GM21367 (cell line): ENCODE data around the gene KLK10.
"Not testable (repeated sequence)": the region's sequence is repeated elsewhere in the genome, so short reads cannot be mapped to it uniquely, and the experiment has no call there.

Experiments used
- ATAC-seq: cut with Tn5 transposase; IDR thresholded peaks from one replicate; pipeline ENCODE4 v1.9.1; 2021; ENCODE audit not compliant: unreplicated experiment

Gene KLK10

DNA sequence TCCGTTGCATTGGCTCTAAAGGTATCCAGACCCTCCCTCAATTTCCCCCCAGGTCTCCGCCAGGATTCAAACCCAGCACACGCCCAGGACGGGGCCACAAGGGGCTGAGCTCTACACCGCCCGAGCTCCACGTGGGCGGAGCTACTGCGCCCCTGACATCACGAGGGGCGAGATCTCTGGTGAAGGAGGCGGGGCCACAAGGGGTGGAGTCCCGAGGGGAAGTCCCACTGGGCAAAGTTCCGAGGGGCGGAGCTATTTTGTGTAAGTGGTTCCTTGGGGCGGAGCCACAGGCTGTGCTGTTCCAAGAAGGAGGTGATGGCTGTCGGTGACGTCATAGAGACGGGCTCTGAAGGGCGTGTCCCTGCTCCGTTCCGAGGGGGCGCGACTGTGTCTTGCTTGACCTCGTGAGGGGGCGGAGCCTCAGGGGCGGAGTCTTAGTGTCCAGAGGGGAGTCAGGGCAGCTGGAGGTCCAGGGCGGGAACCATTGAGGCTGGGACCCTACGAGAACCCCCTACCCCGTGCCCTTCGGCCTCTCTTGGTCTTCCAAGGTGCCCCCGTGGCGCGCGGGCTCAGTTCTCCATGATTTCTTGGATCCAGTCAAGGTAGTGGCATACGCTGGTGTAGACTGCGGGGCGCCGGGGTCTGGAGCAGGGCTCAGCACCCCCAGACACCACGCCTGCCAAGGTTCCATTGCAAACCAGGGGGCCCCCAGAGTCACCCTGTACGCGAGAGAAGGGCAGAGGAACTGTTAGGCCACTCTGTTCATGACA, 16.8 kb downstream of the KLK10 start:
- no peak for ATAC-seq

DNA sequence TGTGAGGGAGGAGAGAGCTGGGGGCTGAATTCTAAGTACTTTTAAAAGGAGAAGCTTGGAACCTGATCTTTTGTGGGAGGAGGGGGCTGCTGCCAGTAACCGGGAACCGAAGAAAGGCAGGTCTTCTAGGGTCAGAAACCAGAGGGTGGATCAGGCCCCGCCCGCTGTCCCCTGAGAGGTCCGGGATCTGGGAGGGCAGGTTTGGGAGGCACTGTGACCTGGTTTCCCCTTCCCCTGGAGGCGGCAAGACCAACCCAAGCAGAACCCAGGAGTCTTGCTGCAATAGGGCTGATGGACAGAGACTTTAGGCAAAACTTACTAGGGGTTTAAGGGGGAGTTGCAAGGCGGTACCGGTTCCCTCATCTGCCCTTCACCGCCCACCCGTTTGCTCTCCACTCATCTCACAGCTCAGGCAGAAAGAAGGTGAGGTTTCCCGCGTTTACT, 17.4 kb downstream of the KLK10 start:
- ATAC-seq = no peak

- ATAC-seq = no peak
Measured at GRCh38 chr19:51001515-51001914, 18.0 kb downstream of the KLK10 start, which contains the start of gene KLK8. TSS of gene KLK8 (minus strand) at chr19:51001604. CDS start at chr19:51001167, 437 bp downstream.

- ATAC-seq = no peak
Measured at GRCh38 chr19:51000981-51001380, 18.5 kb downstream of the KLK10 start.

DNA sequence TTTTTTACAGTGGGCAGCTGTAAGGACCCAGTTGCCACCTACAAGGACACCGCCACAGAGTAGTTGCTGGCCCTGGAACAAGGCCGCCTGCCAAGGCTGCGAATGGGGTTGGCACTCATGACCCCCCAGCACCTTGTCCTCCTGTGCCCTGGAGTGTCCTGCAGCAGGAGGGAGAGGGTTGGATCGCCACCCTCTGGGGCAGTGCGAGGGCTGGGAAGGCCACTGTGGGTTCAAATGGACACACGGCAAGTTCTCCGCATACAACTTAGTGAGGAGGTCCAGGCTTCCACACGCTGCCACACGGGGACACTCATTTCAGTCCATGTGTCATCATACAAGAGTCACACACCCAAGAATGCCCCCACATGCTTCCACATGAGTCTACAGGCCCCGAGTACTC, 19.1 kb downstream of the KLK10 start:
- ATAC-seq = no peak

- ATAC-seq = no peak
Measured at GRCh38 chr19:50998686-50999085, 20.8 kb downstream of the KLK10 start.

DNA sequence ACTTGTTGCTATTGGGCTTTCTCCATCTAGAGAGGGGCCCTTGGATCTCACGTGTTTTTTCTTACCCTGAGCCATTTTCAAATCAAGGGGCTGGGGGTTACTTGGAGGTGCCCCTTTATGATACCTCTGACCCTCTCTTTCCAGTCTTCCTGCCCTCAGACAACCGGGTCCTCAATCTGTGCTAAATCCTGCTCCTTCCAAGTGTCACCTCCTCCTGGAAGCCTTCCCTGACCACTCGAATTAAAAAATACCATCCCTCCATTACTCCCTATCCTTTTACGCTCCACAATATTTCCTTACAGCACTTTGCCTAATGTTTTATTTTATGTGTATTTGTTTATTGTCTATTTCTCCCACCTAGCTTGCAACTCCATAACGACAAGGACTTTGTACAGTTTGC, 21.4 kb downstream of the KLK10 start:
- ATAC-seq = no peak

GRCh38 chr19:50994129-50994528, 25.4 kb downstream of the KLK10 start:
- ATAC-seq = no peak

- no peak for ATAC-seq
Measured at GRCh38 chr19:50992666-50993035, 26.9 kb downstream of the KLK10 start.

GRCh38 chr19:50984416-50984815, 35.1 kb downstream of the KLK10 start:
- not testable (repeated sequence) for ATAC-seq

GRCh38 chr19:50983625-50984292, 35.8 kb downstream of the KLK10 start, which contains the start of gene KLK7:
TSS of gene KLK7 (minus strand) at chr19:50983917. CDS start at chr19:50982399, 1,518 bp downstream.
- ATAC-seq = no peak

GRCh38 chr19:50982186-50982585, 37.3 kb downstream of the KLK10 start:
- no peak for ATAC-seq

- no peak for ATAC-seq
Measured at GRCh38 chr19:50981587-50982146, 37.8 kb downstream of the KLK10 start.

DNA sequence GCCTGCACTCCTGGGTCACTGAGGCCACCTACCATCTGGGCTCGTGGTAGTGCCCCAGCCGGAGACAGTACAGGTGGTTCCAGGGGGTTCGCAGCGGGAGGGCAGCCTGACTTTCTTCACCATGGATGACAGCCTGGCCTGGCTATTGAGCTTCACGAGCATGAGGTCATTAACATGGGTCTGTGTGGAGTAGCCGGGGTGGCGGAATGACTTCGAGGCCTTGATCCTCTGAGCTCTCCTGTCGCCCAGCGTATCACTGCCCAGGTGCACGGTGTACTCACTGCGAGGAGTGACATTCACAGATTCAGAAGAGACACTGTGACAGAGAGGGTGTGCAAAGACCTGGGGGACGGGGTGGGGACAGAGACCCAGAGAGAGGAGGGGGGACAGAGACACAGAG, 39.3 kb downstream of the KLK10 start:
- no peak for ATAC-seq

DNA sequence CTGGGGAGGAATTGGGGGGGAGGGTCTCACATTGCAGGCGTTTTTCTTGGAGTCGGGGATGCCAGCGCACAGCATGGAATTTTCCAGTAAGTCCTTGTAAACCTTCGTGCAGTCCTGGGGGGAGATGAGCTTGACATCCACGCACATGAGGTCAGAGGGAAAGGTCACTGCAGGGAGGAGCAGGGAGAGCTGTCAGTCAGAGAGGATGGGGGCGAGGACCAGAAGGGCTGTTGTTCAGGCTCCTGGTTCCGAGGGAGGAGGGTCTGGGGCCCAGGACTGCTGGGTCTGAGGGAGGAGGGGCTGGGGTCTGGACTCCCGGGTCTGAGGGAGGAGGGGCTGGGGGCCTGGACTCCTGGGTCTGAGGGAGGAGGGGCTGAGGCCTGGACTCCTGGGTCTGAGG, 39.8 kb downstream of the KLK10 start:
- ATAC-seq = no peak

- ATAC-seq = no peak
Measured at GRCh38 chr19:50978772-50979390, 40.6 kb downstream of the KLK10 start.

DNA sequence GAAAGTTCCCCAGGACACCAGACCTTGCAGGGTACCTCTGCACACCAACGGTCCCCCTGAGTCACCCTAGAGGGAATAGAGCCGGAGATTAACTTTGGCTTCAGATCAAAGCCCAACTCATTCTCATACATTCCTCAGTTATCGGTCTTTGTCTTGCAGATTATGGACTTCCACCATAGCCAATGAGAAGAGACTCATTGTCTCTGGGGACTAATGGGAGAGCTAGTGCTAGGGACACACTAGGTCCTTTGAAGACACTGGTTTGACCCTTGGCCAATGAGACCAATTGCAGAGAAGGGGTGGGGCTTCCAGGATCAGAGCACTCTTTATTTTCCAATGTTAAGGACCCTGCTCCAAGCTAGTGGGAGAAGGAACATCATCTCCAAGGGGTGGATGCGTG, 41.9 kb downstream of the KLK10 start:
- no peak for ATAC-seq

- no peak for ATAC-seq
Measured at GRCh38 chr19:50975766-50976165, 43.7 kb downstream of the KLK10 start.

- no peak for ATAC-seq
Measured at GRCh38 chr19:50974702-50975556, 44.6 kb downstream of the KLK10 start.

DNA sequence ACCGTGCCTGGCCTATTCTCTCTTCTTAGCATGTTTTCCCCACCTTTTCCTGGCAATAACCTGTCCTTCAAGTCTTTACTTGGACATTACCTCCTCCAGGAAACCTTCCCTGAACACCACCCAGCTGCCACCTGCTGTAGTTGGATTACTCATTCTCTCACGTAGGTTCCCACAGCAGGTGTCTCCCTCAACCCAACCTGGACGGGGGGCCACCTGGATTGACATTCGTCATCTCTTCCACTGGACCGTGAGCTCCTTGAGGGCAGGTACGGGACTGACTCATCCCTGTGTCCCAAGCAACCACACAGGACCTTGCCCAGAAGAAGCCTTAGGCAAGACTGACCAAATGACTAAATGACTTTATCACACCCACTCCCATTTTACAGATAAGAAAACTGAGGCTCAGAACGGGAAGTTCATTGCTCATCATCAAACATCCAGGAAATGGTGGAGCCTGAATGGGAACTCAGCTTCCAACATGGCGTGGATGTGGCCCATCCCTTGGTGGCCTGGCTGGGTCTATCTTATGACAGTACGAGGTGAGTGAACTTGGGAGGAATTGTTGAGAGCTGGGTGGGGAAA, 46.6 kb downstream of the KLK10 start:
- ATAC-seq = no peak
